GM19463 (cell line): Measurements from ENCODE around the gene SP140L.
"Not testable (repeated sequence)": the region's sequence is repeated elsewhere in the genome, so short reads cannot be mapped to it uniquely, and the experiment has no call there.

ENCODE experiments used
- ATAC-seq: cut with Tn5 transposase; IDR thresholded peaks from one replicate; pipeline ENCODE4 v1.9.1; 2021; ENCODE audit warnings: mild to moderate bottlenecking, moderate library complexity; ENCODE audit not compliant: unreplicated experiment

The SP140L gene

GRCh38 chr2:230323385-230324106 lies 3.4 kb upstream of the SP140L start:
- ATAC-seq, result no peak

DNA sequence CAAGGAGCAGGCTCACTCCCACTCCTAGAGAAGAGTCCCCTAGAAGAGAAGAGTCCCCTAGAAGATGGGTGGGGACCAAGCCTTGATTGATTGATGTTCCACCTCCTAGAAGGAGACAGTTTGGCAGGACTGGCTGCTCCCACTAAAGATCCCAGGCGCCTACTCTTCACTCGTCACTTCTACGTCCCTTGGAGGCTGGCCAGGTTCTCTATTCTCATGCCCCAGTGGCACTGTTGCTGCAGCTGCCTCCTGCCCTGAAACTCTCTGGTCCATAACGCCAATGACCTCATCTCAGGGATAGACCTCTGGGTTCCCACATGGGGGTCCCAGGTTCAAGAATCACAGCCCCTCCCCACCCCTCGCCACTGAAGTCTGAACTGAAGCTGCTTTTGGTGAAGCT lies 2.5 kb upstream of the SP140L start:
- no peak for ATAC-seq

GRCh38 chr2:230325316-230326243 lies 1.4 kb upstream of the SP140L start:
- ATAC-seq, result no peak

- peak; percentile 56 for ATAC-seq
These were observed 593 bp downstream of the SP140L start for GRCh38 chr2:230327418-230328154.

DNA sequence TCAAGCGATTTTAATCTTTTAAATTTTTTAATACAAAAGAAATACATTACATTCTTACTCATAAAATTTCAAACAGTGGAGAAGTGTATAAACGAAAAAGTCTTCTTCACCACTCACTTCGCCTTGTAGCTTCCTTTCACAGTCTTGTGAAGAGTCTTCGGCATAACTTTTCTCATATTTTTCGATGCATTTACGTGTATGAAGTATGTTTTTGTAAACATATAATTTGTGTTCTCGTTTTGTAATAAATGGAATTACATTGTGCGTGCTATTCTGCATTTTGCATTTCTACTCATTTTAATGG lies 1.1 kb downstream of the SP140L start:
- ATAC-seq, result no peak

- ATAC-seq, result no peak
These were observed 3.1 kb downstream of the SP140L start for GRCh38 chr2:230329946-230330605.

DNA sequence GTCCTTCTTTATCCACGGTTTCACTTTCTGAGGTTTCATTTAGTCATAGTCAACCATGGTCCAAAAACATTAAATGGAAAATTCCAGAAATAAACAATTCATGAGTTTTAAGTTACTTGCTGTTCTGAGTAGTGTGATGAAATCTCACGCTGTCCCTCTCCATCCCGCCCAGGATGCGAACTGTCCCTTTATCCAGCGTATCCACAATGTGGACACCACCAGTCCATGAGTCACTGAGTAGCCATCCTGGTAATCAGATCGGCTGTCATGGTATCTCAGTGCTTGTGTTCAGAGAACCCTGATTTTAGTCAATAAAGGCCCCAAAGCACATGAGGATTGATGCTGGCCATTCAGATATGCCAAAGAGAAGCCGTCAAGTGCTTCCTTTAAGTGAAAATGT lies 3.7 kb downstream of the SP140L start:
- no peak for ATAC-seq

GRCh38 chr2:230335461-230335863 lies 8.5 kb downstream of the SP140L start:
- no peak for ATAC-seq

GRCh38 chr2:230335864-230336506 lies 9.0 kb downstream of the SP140L start:
- no peak for ATAC-seq

- not testable (repeated sequence) for ATAC-seq
These were observed 15.0 kb downstream of the SP140L start for GRCh38 chr2:230341936-230342528.

- ATAC-seq, result not testable (repeated sequence)
These were observed 16.1 kb downstream of the SP140L start for GRCh38 chr2:230343041-230343624.

- ATAC-seq, result no peak
These were observed 16.8 kb downstream of the SP140L start for GRCh38 chr2:230343747-230344146.

- no peak for ATAC-seq
These were observed 19.5 kb downstream of the SP140L start for GRCh38 chr2:230346465-230346864.

DNA sequence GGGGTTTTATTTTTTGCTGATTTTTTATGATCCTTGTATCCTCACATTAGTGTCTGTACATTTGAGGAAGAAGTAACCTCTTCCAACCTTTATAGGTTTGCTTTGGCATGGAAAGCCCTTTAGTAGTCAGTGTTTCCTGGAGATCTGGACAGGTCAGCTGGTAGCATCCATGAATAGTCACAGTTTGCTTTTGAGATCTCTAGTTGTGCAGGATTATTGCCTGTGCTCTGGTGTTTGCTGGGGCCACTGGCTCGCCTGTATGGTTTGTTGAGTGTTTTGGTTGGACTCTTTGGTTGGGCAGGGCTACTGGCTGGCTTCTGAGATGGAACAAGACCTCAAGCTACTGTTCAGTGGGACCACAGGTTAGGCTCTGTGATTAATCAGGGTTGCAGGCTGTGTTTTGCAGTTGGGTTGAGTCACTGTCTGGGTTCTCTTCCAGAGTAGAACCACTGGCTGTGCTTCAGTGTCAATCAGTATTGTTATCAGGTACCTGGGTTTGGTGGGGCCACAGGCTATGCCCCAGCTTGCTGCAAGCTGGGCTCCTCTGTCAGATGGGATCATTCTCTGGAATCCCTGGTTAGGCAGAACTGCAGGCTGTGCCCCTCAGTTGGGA lies 20.0 kb downstream of the SP140L start:
- ATAC-seq, result no peak

- ATAC-seq, result peak; percentile 67
These were observed 20.8 kb downstream of the SP140L start for GRCh38 chr2:230347659-230348305.

DNA sequence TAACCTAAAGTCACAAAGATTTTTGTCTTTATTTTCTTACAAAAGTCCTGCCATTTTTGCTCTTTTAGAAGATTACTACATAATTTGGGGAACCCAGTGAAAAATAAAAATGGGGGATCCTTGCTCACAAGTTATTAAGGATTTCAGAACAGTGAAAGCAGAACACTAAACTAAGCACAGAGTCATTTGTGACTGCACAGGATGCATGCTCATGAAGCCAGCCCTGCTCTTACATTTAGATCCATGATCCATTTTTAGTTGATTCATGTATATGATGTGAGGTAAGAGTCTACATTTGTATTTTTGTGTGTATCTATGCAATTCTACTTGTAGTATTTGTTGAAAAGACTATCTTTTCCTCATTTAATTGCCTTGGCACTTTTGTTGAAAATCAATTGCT lies 21.8 kb downstream of the SP140L start:
- ATAC-seq, result no peak

GRCh38 chr2:230356084-230356483 lies 29.1 kb downstream of the SP140L start:
- no peak for ATAC-seq

GRCh38 chr2:230358305-230358704 lies 31.3 kb downstream of the SP140L start:
- no peak for ATAC-seq

DNA sequence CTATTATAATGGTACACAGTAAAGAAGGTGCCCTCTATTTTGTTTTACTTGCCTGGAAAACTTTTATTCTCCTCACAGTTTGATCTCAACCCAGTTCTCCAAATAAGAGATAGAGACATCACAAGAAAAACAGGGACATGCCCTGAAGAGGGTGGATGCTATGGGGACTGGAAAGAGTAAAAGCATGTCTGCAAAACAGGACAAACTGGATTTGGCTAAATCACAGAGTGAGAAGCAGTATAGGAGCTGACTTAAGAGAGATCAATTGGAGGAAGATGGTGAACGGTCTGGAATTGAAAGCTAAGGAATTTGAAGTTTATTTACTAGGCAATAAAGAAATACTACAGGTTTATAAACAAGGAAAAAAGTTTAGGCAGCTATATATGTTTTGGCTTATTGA lies 33.0 kb downstream of the SP140L start:
- no peak for ATAC-seq
